B cell (primary cell): ENCODE data around the gene TMPRSS9. TPM values are rescaled to one million over a fixed set of nuclear protein-coding genes. Genes with fewer than 3 reads are reported as not detected.
A peak's percentile ranks its signal among the peaks of the same experiment; 100 is the strongest.
"Not testable (repeated sequence)": the region's sequence is repeated elsewhere in the genome, so short reads cannot be mapped to it uniquely, and the experiment has no call there.

Experiments used
- ATAC-seq: fragments of 200-7000 bp; cut with Tn5 transposase; one replicate; pipeline ENCODE4 v1.10.0; 2021; ENCODE audit warnings: low read depth, mild to moderate bottlenecking, moderate number of reproducible peaks, moderate library complexity
- CTCF ChIA-PET: fragments of 350-600 bp; sonication (Branson Sonifier 250); formaldehyde crosslinking; loops from one replicate; lab custom pipeline; 2021; ENCODE audit warnings: antibody characterized with exemption, inconsistent platforms; lab: Charles Lee
- POLR2A ChIA-PET: fragments of 350-600 bp; sonication (Branson Sonifier 250); formaldehyde crosslinking; loops from one replicate; lab custom pipeline; 2021; ENCODE audit warnings: antibody characterized with exemption; lab: Charles Lee
- DNase-seq: peaks from one replicate; pipeline ENCODE4 v3.0.0; 2013
- H2AFZ ChIP-seq: 2 replicates; pipeline ENCODE4 v1.6.1; 2012; ENCODE audit warnings: mild to moderate bottlenecking, low read depth, low read length; ENCODE audit not compliant: insufficient read depth, poor library complexity, severe bottlenecking
- H3K27ac ChIP-seq, 2 donors: 1 replicate in 1 of 2; 2 replicates in 1 of 2; pipeline ENCODE4 v1.5.1; 2012 to 2013; ENCODE audit warnings: low read length in 2 of 2, mild to moderate bottlenecking in 2 of 2, moderate library complexity in 1 of 2
- H3K27me3 ChIP-seq, 4 experiments: fragments of 200-600 bp in 1 of 4; sonication (generic) in 1 of 4; replicated peaks in 1 of 4; 1 replicate in 2 of 4; 2 replicates in 2 of 4; pipeline versions ENCODE4 v1.6.1 to v1.7.0; 2013 to 2016; ENCODE audit warnings: low read length in 3 of 4, mild to moderate bottlenecking in 2 of 4, mixed read lengths in 1 of 4, moderate library complexity in 1 of 4; ENCODE audit not compliant: insufficient read depth in 4 of 4, control insufficient read depth in 3 of 4; ENCODE audit errors: control extremely low read depth in 1 of 4
- H3K36me3 ChIP-seq, 2 experiments: replicated peaks in 1 of 2; 1 replicate in 1 of 2; 2 replicates in 1 of 2; pipeline versions ENCODE4 v1.6.1 to v1.7.1; 2013; ENCODE audit warnings: low read length in 1 of 2; ENCODE audit not compliant: insufficient read depth in 2 of 2, control insufficient read depth in 1 of 2; ENCODE audit errors: control extremely low read depth in 1 of 2, extremely low read depth in 1 of 2
- H3K4me1 ChIP-seq, 2 donors: fragments of 200-600 bp in 1 of 2; sonication (generic) in 1 of 2; 1 replicate in 1 of 2; 2 replicates in 1 of 2; pipeline versions ENCODE4 v1.5.1 to v1.6.1; 2013 to 2017; ENCODE audit warnings: low read length in 2 of 2; ENCODE audit not compliant: control insufficient read depth in 2 of 2, insufficient read depth in 2 of 2
- H3K4me2 ChIP-seq: replicated peaks from 2 replicates; pipeline ENCODE3; 2012; ENCODE audit warnings: mild to moderate bottlenecking, low read depth, low read length; ENCODE audit not compliant: poor library complexity, severe bottlenecking
- H3K4me3 ChIP-seq, 5 experiments: fragments of 200-600 bp in 1 of 5; sonication (generic) in 1 of 5; 1 replicate in 3 of 5; 2 replicates in 2 of 5; pipeline versions ENCODE4 v1.5.1 to v1.7.0; 2011 to 2016; ENCODE audit warnings: low read length in 4 of 5, mild to moderate bottlenecking in 4 of 5, low read depth in 2 of 5, control low read depth in 1 of 5, moderate library complexity in 1 of 5; ENCODE audit not compliant: insufficient read depth in 1 of 5; ENCODE audit errors: control extremely low read depth in 1 of 5, extremely low read depth in 1 of 5
- H3K79me2 ChIP-seq: fragments of 200-600 bp; sonication (generic); one replicate; pipeline ENCODE4 v1.6.0; 2016; ENCODE audit warnings: low read length; ENCODE audit not compliant: control insufficient read depth, insufficient read depth
- H3K9ac ChIP-seq: fragments of 200-600 bp; sonication (generic); 2 replicates; pipeline ENCODE4 v1.6.1; 2017; ENCODE audit warnings: mild to moderate bottlenecking, low read length, moderate library complexity
- H3K9me3 ChIP-seq, 3 donors: one replicate each; pipeline versions ENCODE4 v1.6.1 to v1.7.1; 2013; ENCODE audit warnings: low read length in 2 of 3; ENCODE audit not compliant: control insufficient read depth in 2 of 3, insufficient read depth in 1 of 3; ENCODE audit errors: control extremely low read depth in 1 of 3
- H4K20me1 ChIP-seq: 2 replicates; pipeline ENCODE4 v1.6.0; 2012; ENCODE audit warnings: mild to moderate bottlenecking, low read length; ENCODE audit not compliant: insufficient read depth, control insufficient read depth, poor library complexity, severe bottlenecking
- H3K27ac Mint-ChIP-seq: one replicate; pipeline ENCODE4 v1.8.0; 2021; ENCODE audit warnings: mixed read lengths
- H3K27me3 Mint-ChIP-seq: one replicate; pipeline ENCODE4 v1.8.0; 2021; ENCODE audit warnings: mixed read lengths
- H3K4me1 Mint-ChIP-seq: one replicate; pipeline ENCODE4 v1.8.0; 2021; ENCODE audit warnings: mixed read lengths
- H3K4me3 Mint-ChIP-seq: one replicate; pipeline ENCODE4 v1.8.0; 2021; ENCODE audit warnings: mixed read lengths
- H3K9me3 Mint-ChIP-seq: one replicate; pipeline ENCODE4 v1.8.0; 2022; ENCODE audit warnings: mixed read lengths; ENCODE audit not compliant: insufficient read depth
- CTCF ChIP-seq: fragments of 200-600 bp; IDR thresholded peaks from one replicate; pipeline ENCODE4 v1.8.0; 2022; ENCODE audit warnings: antibody characterized with exemption, mild to moderate bottlenecking
- EZH2 ChIP-seq: IDR thresholded peaks from 2 replicates; pipeline ENCODE4 v1.6.1; 2012; ENCODE audit warnings: borderline replicate concordance, low read depth, mild to moderate bottlenecking, moderate library complexity, low read length; ENCODE audit not compliant: insufficient read depth, poor library complexity, severe bottlenecking
- WGBS: methylation state at CpG from one replicate; pipeline ENCODE4 v1.1.5; 2013; ENCODE audit warnings: missing lambda C conversion rate; ENCODE audit not compliant: insufficient coverage; 5-methylcytosine and 5-hydroxymethylcytosine counted together
- intact Hi-C: fragments of 100-400 bp; cut with micrococcal nuclease; formaldehyde crosslinking; loops from one replicate; pipeline ENCODE4 v1.10.0; 2022
- polyA plus RNA-seq: library from polyadenylated mRNA; depleted of rRNA; stranded (reverse); fragments of >200 nt; gene quantifications from 2 replicates; pipeline ENCODE4 v1.2.3, GENCODE V29; 2012
- total RNA-seq, 2 donors: library from RNA; stranded (reverse); fragments of 120-200 nt in 1 of 2; gene quantifications; 1 replicate in 1 of 2; 2 replicates in 1 of 2; pipeline versions ENCODE4 v1.2.3 to v1.2.4, GENCODE V29; 2013 to 2022

Gene TMPRSS9
- total and polyA plus RNA-seq, 2 donors (not counting 1 experiment from before 2014, with no cell fraction given): not detected

DNA sequence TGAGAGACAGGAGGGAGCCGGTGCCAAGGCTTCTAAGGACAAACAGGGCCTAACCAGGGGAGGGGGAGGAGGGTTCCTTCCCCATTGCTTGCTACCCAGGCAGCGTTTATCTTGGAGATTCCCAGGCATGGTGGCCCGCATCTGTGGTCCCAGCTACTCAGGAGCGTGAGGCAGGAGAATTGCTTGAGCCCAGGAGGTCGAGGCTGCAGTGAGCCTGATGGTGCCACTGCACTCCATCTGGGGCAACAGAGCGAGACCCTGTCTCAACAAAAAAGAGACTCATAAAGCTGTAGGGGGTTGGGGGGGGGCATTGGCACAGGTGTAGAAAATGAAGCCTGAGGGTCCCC is 55.9 kb downstream of the TMPRSS9 start:
- Mint-ChIP-seq H3K27me3 (no peaks in the 10 kb centered on the region), H3K9me3 (no peaks in the 10 kb centered on the region), H3K4me1 (no peaks in the 10 kb centered on the region), H3K4me3 (no peak overlapping the region), H3K27ac (no peak overlapping the region)
- Histone ChIP-seq H3K27me3 (no peaks in the 10 kb centered on the region), H3K4me3 (no peak overlapping the region), H3K9me3 (peaks cover 0 to 12% (median 0%) of the 10 kb centered on the region in 3 donors), H3K79me2 (no peaks in the 10 kb centered on the region), H3K27ac (no peak overlapping the region), H4K20me1 (no peaks in the 10 kb centered on the region), H3K4me2 (no peak overlapping the region), H2AFZ (no peak overlapping the region), H3K36me3 (peaks cover 0 to 5% of the 10 kb centered on the region in 2 experiments), H3K9ac (no peak overlapping the region), H3K4me1 (no peaks in the 10 kb centered on the region)
- 94% methylated on average over 4 of the region's 6 CpGs for WGBS
- TF ChIP-seq CTCF (no peak), EZH2 (no peak)
- ATAC-seq: no peak
- intact Hi-C loops: no loop called here
- no peak for DNase-seq
- ChIA-PET CTCF (no interaction called here), POLR2A (interaction anchor here (1.0 kb wide), 1 partner anchor 22 kb away, joined by 3 read pairs; no protein-coding TSS in a partner anchor)

GRCh38 chr19:2416321-2417097 is 56.4 kb downstream of the TMPRSS9 start:
- Mint-ChIP-seq H3K27ac (no peak overlapping the region), H3K27me3 (no peaks in the 10 kb centered on the region), H3K9me3 (no peaks in the 10 kb centered on the region), H3K4me3 (no peak overlapping the region), H3K4me1 (no peaks in the 10 kb centered on the region)
- no peak overlapping the region for H3K27ac ChIP-seq
- no peak overlapping the region for H3K9ac ChIP-seq
- intact Hi-C loops: no loop called here
- no peaks in the 10 kb centered on the region for H3K27me3 ChIP-seq
- peaks cover 0 to 10% (median 0%) of the 10 kb centered on the region in 3 donors for H3K9me3 ChIP-seq
- H2AFZ ChIP-seq: no peak overlapping the region
- TF ChIP-seq CTCF: no peak
- no peak for TF ChIP-seq EZH2
- ATAC-seq: no peak
- H3K79me2 ChIP-seq: peaks cover under 1% of the 10 kb centered on the region
- no peak overlapping the region for H3K4me2 ChIP-seq
- CTCF ChIA-PET: no interaction called here
- DNase-seq: peak; percentile 14
- WGBS: 89% methylated on average over 18 of the region's 19 CpGs
- no peak overlapping the region for H3K4me3 ChIP-seq
- POLR2A ChIA-PET: interaction anchor here (0.6 to 1.0 kb wide), 2 partner anchors 22 to 120 kb away, joined by 3 to 6 read pairs; no protein-coding TSS in a partner anchor
- H3K36me3 ChIP-seq: peaks cover 0 to 5% of the 10 kb centered on the region in 2 experiments
- H4K20me1 ChIP-seq: peaks cover 2% of the 10 kb centered on the region
- no peaks in the 10 kb centered on the region for H3K4me1 ChIP-seq

GRCh38 chr19:2417436-2417835 is 57.4 kb downstream of the TMPRSS9 start:
- H3K27ac Mint-ChIP-seq, H3K27me3 ChIP-seq, ATAC-seq, H3K27me3 Mint-ChIP-seq, H3K4me1 ChIP-seq, POLR2A ChIA-PET, H3K9me3 ChIP-seq, intact Hi-C loops, H3K4me3 ChIP-seq, H3K9ac ChIP-seq, H3K79me2 ChIP-seq, H3K4me1 Mint-ChIP-seq, H3K4me3 Mint-ChIP-seq, H3K9me3 Mint-ChIP-seq, CTCF ChIA-PET, H3K27ac ChIP-seq, H3K36me3 ChIP-seq, H2AFZ ChIP-seq, H3K4me2 ChIP-seq: not testable (repeated sequence)
- 90% methylated on average over 7 of the region's 8 CpGs for WGBS
- DNase-seq: peak; percentile 8
- peaks cover 11% of the 10 kb centered on the region for H4K20me1 ChIP-seq
